Neural cell (in vitro differentiated cells): ENCODE measurements around the gene TMEFF1.

Experiments used
- CTCF ChIP-seq: fragments of 450-650 bp; IDR thresholded peaks from 2 replicates; pipeline ENCODE4 v1.5.1; 2014; ENCODE audit warnings: antibody characterized with exemption, mild to moderate bottlenecking, moderate library complexity; ENCODE audit not compliant: poor library complexity, severe bottlenecking
- EP300 ChIP-seq: fragments of 450-650 bp; conservative IDR thresholded peaks from 2 replicates; pipeline ENCODE4 v1.6.1; 2014; ENCODE audit warnings: antibody characterized with exemption, mild to moderate bottlenecking, moderate library complexity; ENCODE audit not compliant: poor library complexity, severe bottlenecking
- EZH2 ChIP-seq: fragments of 200-600, 300-800 bp; shearing (Covaris generic), sonication (generic); IDR thresholded peaks from 2 replicates; pipeline ENCODE4 v1.6.1; 2014; ENCODE audit warnings: antibody characterized with exemption, low read length, borderline replicate concordance, mild to moderate bottlenecking; ENCODE audit not compliant: insufficient read depth, poor library complexity, severe bottlenecking
- MXI1 ChIP-seq: fragments of 450-650 bp; conservative IDR thresholded peaks from 2 replicates; pipeline ENCODE4 v1.6.1; 2014; ENCODE audit warnings: antibody characterized with exemption, mild to moderate bottlenecking; ENCODE audit not compliant: poor library complexity, severe bottlenecking
- POLR2AphosphoS5 ChIP-seq: IDR thresholded peaks from 2 replicates; pipeline ENCODE4 v1.6.1; 2012
- RAD21 ChIP-seq: fragments of 450-650 bp; conservative IDR thresholded peaks from 2 replicates; pipeline ENCODE4 v1.6.1; 2014; ENCODE audit warnings: antibody characterized with exemption, mild to moderate bottlenecking, moderate library complexity
- SMC3 ChIP-seq: fragments of 450-650 bp; conservative IDR thresholded peaks from 2 replicates; pipeline ENCODE4 v1.6.1; 2014; ENCODE audit warnings: antibody characterized with exemption, mild to moderate bottlenecking, moderate library complexity; ENCODE audit not compliant: poor library complexity
- TAF1 ChIP-seq: IDR thresholded peaks from 2 replicates; pipeline ENCODE4 v1.6.1; 2012; ENCODE audit warnings: low read depth
- TF ChIP-seq, protein P1 (sequence below): IDR thresholded peaks from 2 replicates; pipeline ENCODE4 v1.6.1; 2012; ENCODE audit warnings: borderline replicate concordance

DNA sequence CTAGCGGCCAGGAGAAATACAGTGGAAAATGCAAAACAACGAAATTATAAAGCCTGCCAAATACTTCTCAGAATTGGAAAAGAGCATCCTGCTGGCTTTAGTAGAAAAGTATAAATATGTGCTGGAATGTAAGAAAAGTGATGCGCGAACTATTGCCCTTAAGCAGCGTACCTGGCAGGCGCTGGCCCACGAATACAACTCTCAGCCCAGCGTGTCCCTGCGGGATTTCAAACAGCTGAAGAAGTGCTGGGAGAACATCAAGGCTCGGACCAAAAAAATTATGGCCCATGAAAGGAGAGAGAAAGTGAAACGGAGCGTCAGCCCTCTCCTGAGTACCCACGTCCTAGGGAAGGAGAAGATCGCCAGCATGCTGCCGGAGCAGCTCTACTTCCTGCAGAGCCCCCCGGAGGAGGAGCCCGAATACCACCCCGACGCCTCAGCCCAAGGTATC, 31.0 kb upstream of the TMEFF1 start:
- TF ChIP-seq POLR2AphosphoS5: no peak
- no peak for TF ChIP-seq CTCF
- TF ChIP-seq TAF1: no peak
- no peak for TF ChIP-seq EZH2
- TF ChIP-seq MXI1: no peak
- no peak for TF ChIP-seq EP300
- TF ChIP-seq, protein P1, sequence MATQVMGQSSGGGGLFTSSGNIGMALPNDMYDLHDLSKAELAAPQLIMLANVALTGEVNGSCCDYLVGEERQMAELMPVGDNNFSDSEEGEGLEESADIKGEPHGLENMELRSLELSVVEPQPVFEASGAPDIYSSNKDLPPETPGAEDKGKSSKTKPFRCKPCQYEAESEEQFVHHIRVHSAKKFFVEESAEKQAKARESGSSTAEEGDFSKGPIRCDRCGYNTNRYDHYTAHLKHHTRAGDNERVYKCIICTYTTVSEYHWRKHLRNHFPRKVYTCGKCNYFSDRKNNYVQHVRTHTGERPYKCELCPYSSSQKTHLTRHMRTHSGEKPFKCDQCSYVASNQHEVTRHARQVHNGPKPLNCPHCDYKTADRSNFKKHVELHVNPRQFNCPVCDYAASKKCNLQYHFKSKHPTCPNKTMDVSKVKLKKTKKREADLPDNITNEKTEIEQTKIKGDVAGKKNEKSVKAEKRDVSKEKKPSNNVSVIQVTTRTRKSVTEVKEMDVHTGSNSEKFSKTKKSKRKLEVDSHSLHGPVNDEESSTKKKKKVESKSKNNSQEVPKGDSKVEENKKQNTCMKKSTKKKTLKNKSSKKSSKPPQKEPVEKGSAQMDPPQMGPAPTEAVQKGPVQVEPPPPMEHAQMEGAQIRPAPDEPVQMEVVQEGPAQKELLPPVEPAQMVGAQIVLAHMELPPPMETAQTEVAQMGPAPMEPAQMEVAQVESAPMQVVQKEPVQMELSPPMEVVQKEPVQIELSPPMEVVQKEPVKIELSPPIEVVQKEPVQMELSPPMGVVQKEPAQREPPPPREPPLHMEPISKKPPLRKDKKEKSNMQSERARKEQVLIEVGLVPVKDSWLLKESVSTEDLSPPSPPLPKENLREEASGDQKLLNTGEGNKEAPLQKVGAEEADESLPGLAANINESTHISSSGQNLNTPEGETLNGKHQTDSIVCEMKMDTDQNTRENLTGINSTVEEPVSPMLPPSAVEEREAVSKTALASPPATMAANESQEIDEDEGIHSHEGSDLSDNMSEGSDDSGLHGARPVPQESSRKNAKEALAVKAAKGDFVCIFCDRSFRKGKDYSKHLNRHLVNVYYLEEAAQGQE: no peak
- TF ChIP-seq RAD21: no peak
- TF ChIP-seq SMC3: no peak
